K562 (cell line): Measurements from ENCODE around the gene NDUFS8. TPM values are rescaled to one million over a fixed set of nuclear protein-coding genes. Genes with fewer than 3 reads are reported as not detected.

ENCODE experiments used
- ASH1L ChIP-seq: fragments of 450-650 bp; IDR thresholded peaks from 2 replicates; pipeline ENCODE4 v1.6.1; 2018; ENCODE audit warnings: borderline replicate concordance, mild to moderate bottlenecking, low read depth; ENCODE audit not compliant: partially characterized antibody
- BHLHE40 ChIP-seq: IDR thresholded peaks from 2 replicates; pipeline ENCODE4 v1.6.1; 2011; ENCODE audit warnings: low read length, improper control_type of control experiment
- E2F3 ChIP-seq: fragments of 250-450 bp; sonication (Bioruptor Pico); IDR thresholded peaks from 2 replicates; pipeline ENCODE4 v1.4.0; 2020; ENCODE audit warnings: mild to moderate bottlenecking
- E2F5 ChIP-seq: sonication (generic); formaldehyde crosslinking; IDR thresholded peaks from 2 replicates; pipeline ENCODE4 v1.8.0; 2022; ENCODE audit warnings: mild to moderate bottlenecking, missing genetic modification reagents
- E2F8 ChIP-seq: fragments of 450-650 bp; IDR thresholded peaks from 2 replicates; pipeline ENCODE4 v1.7.1; 2018; ENCODE audit warnings: mild to moderate bottlenecking, low read depth; ENCODE audit not compliant: partially characterized antibody
- GATAD2B ChIP-seq: fragments of 450-650 bp; IDR thresholded peaks from 2 replicates; pipeline ENCODE4 v1.6.1; 2017; ENCODE audit warnings: mild to moderate bottlenecking, borderline replicate concordance
- GTF3C2 ChIP-seq: IDR thresholded peaks from 3 replicates; pipeline ENCODE4 v1.6.1; 2011; ENCODE audit warnings: borderline replicate concordance, mild to moderate bottlenecking, moderate library complexity; ENCODE audit not compliant: insufficient read length; ENCODE audit errors: extremely low read depth
- MYC ChIP-seq, 2 experiments: fragments of 250-450 bp in 1 of 2; sonication (Bioruptor Pico) in 1 of 2; IDR thresholded peaks; 2 replicates each; pipeline versions ENCODE4 v1.5.1 to v1.6.1; 2012 to 2021; ENCODE audit warnings: low read depth in 2 of 2, borderline replicate concordance in 1 of 2, improper control_type of control experiment in 1 of 2, low read length in 1 of 2, mild to moderate bottlenecking in 1 of 2, moderate library complexity in 1 of 2
- NFIX ChIP-seq: fragments of 250-450 bp; sonication (Bioruptor Pico); IDR thresholded peaks from 2 replicates; pipeline ENCODE4 v1.4.0; 2020; ENCODE audit warnings: low read depth, mild to moderate bottlenecking, moderate library complexity
- NR0B1 ChIP-seq: fragments of 450-650 bp; IDR thresholded peaks from one replicate; pipeline ENCODE4 v1.6.1; 2018; ENCODE audit warnings: mild to moderate bottlenecking, moderate library complexity; ENCODE audit not compliant: partially characterized antibody
- NR2C2 ChIP-seq, 2 experiments: fragments of 200-800 bp in 1 of 2; sonication (Bioruptor generic) in 1 of 2; sonication (generic) in 1 of 2; formaldehyde crosslinking in 1 of 2; IDR thresholded peaks; 2 replicates each; pipeline versions ENCODE4 v1.6.1 to v1.8.0; 2016 to 2022; ENCODE audit warnings: mild to moderate bottlenecking in 1 of 2, missing compliant biosample characterization in 1 of 2, missing genetic modification characterization in 1 of 2, missing genetic modification reagents in 1 of 2
- PHTF2 ChIP-seq: fragments of 250-450 bp; sonication (Bioruptor Pico); IDR thresholded peaks from 2 replicates; pipeline ENCODE4 v1.5.0; 2021; ENCODE audit warnings: mild to moderate bottlenecking
- RBFOX2 ChIP-seq: fragments of 200-400 bp; formaldehyde crosslinking; IDR thresholded peaks from 2 replicates; pipeline ENCODE4 v1.6.1; 2017; ENCODE audit warnings: low read depth, mild to moderate bottlenecking, low read length, moderate library complexity
- RCOR1 ChIP-seq, 2 experiments: IDR thresholded peaks; 2 replicates each; pipeline ENCODE4 v1.6.1; 2012; ENCODE audit warnings: low read depth in 2 of 2, low read length in 2 of 2, borderline replicate concordance in 1 of 2, improper control_type of control experiment in 1 of 2
- SAFB ChIP-seq: fragments of 200-400 bp; formaldehyde crosslinking; IDR thresholded peaks from 2 replicates; pipeline ENCODE4 v1.6.1; 2017; ENCODE audit warnings: low read depth, low read length, borderline replicate concordance
- TAF7 ChIP-seq: fragments of 450-650 bp; IDR thresholded peaks from 2 replicates; pipeline ENCODE4 v1.6.1; 2016; ENCODE audit warnings: missing genetic modification characterization, missing compliant biosample characterization
- THRAP3 ChIP-seq: fragments of 450-650 bp; IDR thresholded peaks from 2 replicates; pipeline ENCODE4 v1.6.1; 2016; ENCODE audit warnings: mild to moderate bottlenecking, inconsistent platforms, borderline replicate concordance
- ZNF165 ChIP-seq: fragments of 250-450 bp; sonication (Bioruptor Pico); IDR thresholded peaks from 2 replicates; pipeline ENCODE4 v1.4.0; 2020; ENCODE audit warnings: borderline replicate concordance
- ZNF707 ChIP-seq: fragments of 250-450 bp; sonication (Bioruptor Pico); conservative IDR thresholded peaks from 2 replicates; pipeline ENCODE4 v1.8.0; 2022; ENCODE audit warnings: inconsistent platforms, mild to moderate bottlenecking, moderate library complexity
- polyA plus RNA-seq, 8 experiments: library from polyadenylated mRNA; depleted of rRNA in 4 of 8; stranded (reverse) in 5 of 8; unstranded in 3 of 8; fragments of >200 nt; fragmentation: Nextera tagmentation in 2 of 8; fragmentation: Illumina TruSeq in 1 of 8; extraction: Ambion mirVana in 2 of 8; extraction: Trizol in 1 of 8; gene quantifications; 2 replicates each; pipeline versions ENCODE4 v1.2.1 to v1.2.3, GENCODE V29; 2011 to 2014; ENCODE audit warnings: inconsistent platforms in 1 of 8, missing spikeins in 1 of 8
- total RNA-seq, 7 experiments: library from RNA; depleted of rRNA in 6 of 7; stranded (reverse); fragments of >200 nt in 6 of 7; fragmentation: Illumina TruSeq in 2 of 7; extraction: Trizol in 2 of 7; gene quantifications; 2 replicates each; pipeline versions ENCODE4 v1.2.1 to v1.2.3, GENCODE V29; 2011 to 2021; ENCODE audit warnings: low replicate concordance in 1 of 7

Gene NDUFS8
- total and polyA plus RNA-seq, 9 of the 15 experiments (the other 6 are each of a cell fraction or from before 2014, with no cell fraction given) = 36.5 to 351 (median 101) TPM

- no peak for TF ChIP-seq ASH1L
- TF ChIP-seq RBFOX2 = no peak
- TF ChIP-seq E2F8 = no peak
- TF ChIP-seq ZNF165 (CRISPR knock-in tag) = no peak
- TF ChIP-seq GTF3C2 = no peak
- no peak for TF ChIP-seq TAF7
- TF ChIP-seq PHTF2 (CRISPR knock-in tag) = no peak
- peak; percentile 48; the same call in 1 of the 2 replicates for TF ChIP-seq MYC (IDR thresholded peaks at IDR 0.05; ENCODE audit: low read depth, low read length)
- no peak for TF ChIP-seq MYC (CRISPR knock-in tag; IDR thresholded peaks at IDR 0.05; ENCODE audit: borderline replicate concordance, low read depth)
- no peak for TF ChIP-seq THRAP3
- TF ChIP-seq E2F5 (CRISPR knock-in tag) = no peak
- TF ChIP-seq GATAD2B = peak; percentile 61; the same call in 1 of the 2 replicates
- TF ChIP-seq BHLHE40 = peak; percentile 96
- no peak; the same call in 1 of the 2 replicates for TF ChIP-seq NR2C2 (CRISPR knock-in tag; IDR thresholded peaks at IDR 0.05)
- TF ChIP-seq NR2C2 (tag; IDR thresholded peaks at IDR 0.05) = peak; percentile 72
- TF ChIP-seq RCOR1 (IDR thresholded peaks at IDR 0.05; ENCODE audit: borderline replicate concordance in 1 of 2, low read depth in 2 of 2, low read length in 2 of 2) = peak; percentile 42 to 89
- no peak for TF ChIP-seq SAFB
- TF ChIP-seq E2F3 (CRISPR knock-in tag) = no peak
- no peak for TF ChIP-seq NR0B1
- no peak for TF ChIP-seq NFIX (CRISPR knock-in tag)
- TF ChIP-seq ZNF707 (CRISPR knock-in tag) = no peak
Observed at GRCh38 chr11:68009391-68010089, 20.9 kb upstream of the NDUFS8 start (continued).
